H1 (cell line): ENCODE data around the gene SCN8A. TPM values are rescaled to one million over a fixed set of nuclear protein-coding genes. Genes with fewer than 3 reads are reported as not detected.

Source experiments
- CTCF ChIA-PET: fragments of 300-600 bp; sonication (Branson Sonifier 250); formaldehyde crosslinking; loops from one replicate; lab custom pipeline; 2021; ENCODE audit not compliant: partially characterized antibody; lab: Charles Lee
- POLR2A ChIA-PET: fragments of 300-600 bp; sonication (Branson Sonifier 250); formaldehyde crosslinking; loops from one replicate; lab custom pipeline; 2021; ENCODE audit warnings: inconsistent platforms; ENCODE audit not compliant: partially characterized antibody; lab: Charles Lee
- DNase-seq, 2 experiments: peaks; one replicate each; pipeline versions ENCODE4 v3.0.0 to v3.0.0-alpha.2; 2010 to 2022; ENCODE audit warnings: low spot score in 2 of 2, low read depth in 1 of 2, mixed read lengths in 1 of 2
- FAIRE-seq: peaks from 2 replicates; lab custom pipeline; 2011; peaks lifted over from hg19 to GRCh38; lab: Jason Lieb, UNC
- H2AFZ ChIP-seq: 2 replicates; pipeline ENCODE4 v1.8.1; 2012; ENCODE audit warnings: low read length, inconsistent platforms
- H2AK5ac ChIP-seq: 2 replicates; pipeline ENCODE4 v1.6.1; 2013; ENCODE audit warnings: low read depth, low read length
- H2BK120ac ChIP-seq: replicated peaks from 2 replicates; pipeline ENCODE3; 2013; ENCODE audit warnings: low read depth, low read length, inconsistent platforms
- H2BK12ac ChIP-seq: 2 replicates; pipeline ENCODE4 v1.6.1; 2013; ENCODE audit warnings: low read depth, low read length
- H2BK15ac ChIP-seq: 2 replicates; pipeline ENCODE4 v1.6.1; 2013; ENCODE audit warnings: low read length
- H2BK20ac ChIP-seq: 2 replicates; pipeline ENCODE4 v1.6.1; 2013; ENCODE audit warnings: low read length
- H2BK5ac ChIP-seq: 2 replicates; pipeline ENCODE4 v1.6.1; 2013; ENCODE audit warnings: low read depth, low read length
- H3K14ac ChIP-seq: 2 replicates; pipeline ENCODE4 v1.6.1; 2013; ENCODE audit warnings: inconsistent platforms; ENCODE audit not compliant: insufficient read length
- H3K18ac ChIP-seq: 2 replicates; pipeline ENCODE4 v1.6.1; 2013; ENCODE audit warnings: low read length; ENCODE audit errors: extremely low read depth
- H3K23ac ChIP-seq: 2 replicates; pipeline ENCODE4 v1.6.1; 2013; ENCODE audit warnings: inconsistent platforms; ENCODE audit not compliant: insufficient read length
- H3K23me2 ChIP-seq: 2 replicates; pipeline ENCODE4 v1.6.1; 2013; ENCODE audit warnings: low read depth, low read length
- H3K27ac ChIP-seq: 2 replicates; pipeline ENCODE4 v1.6.1; 2011; ENCODE audit warnings: low read depth, low read length, inconsistent platforms
- H3K27me3 ChIP-seq, 4 experiments: replicated peaks in 1 of 4; 1 replicate in 1 of 4; 2 replicates in 3 of 4; pipeline versions ENCODE4 v1.6.1 to v1.8.1; 2011 to 2013; ENCODE audit warnings: low read length in 3 of 4, mild to moderate bottlenecking in 3 of 4, inconsistent platforms in 2 of 4, mixed read lengths in 2 of 4, moderate library complexity in 1 of 4; ENCODE audit not compliant: control insufficient read depth in 3 of 4, insufficient read depth in 3 of 4; ENCODE audit errors: extremely low read depth in 1 of 4
- H3K36me3 ChIP-seq, 4 experiments: 2 replicates each; pipeline versions ENCODE4 v1.6.1 to v1.8.1; 2011 to 2013; ENCODE audit warnings: mild to moderate bottlenecking in 4 of 4, low read length in 3 of 4, moderate library complexity in 2 of 4, control low read depth in 1 of 4, inconsistent platforms in 1 of 4; ENCODE audit not compliant: insufficient read depth in 4 of 4, control insufficient read depth in 2 of 4
- H3K4ac ChIP-seq: replicated peaks from 2 replicates; pipeline ENCODE3; 2013; ENCODE audit warnings: low read length, low read depth, mixed read lengths, inconsistent platforms; ENCODE audit not compliant: insufficient read length
- H3K4me1 ChIP-seq, 4 experiments: replicated peaks in 1 of 4; 1 replicate in 1 of 4; 2 replicates in 3 of 4; pipeline versions ENCODE4 v1.6.1 to v1.8.1; 2011 to 2013; ENCODE audit warnings: low read length in 3 of 4, inconsistent platforms in 2 of 4, mixed read lengths in 1 of 4; ENCODE audit not compliant: insufficient read depth in 4 of 4, control insufficient read depth in 3 of 4
- H3K4me2 ChIP-seq, 2 experiments: 2 replicates each; pipeline versions ENCODE4 v1.6.1 to v1.8.1; 2011 to 2013; ENCODE audit warnings: low read depth in 2 of 2, low read length in 2 of 2, control low read depth in 1 of 2, inconsistent platforms in 1 of 2, mild to moderate bottlenecking in 1 of 2; ENCODE audit not compliant: insufficient read depth in 1 of 2
- H3K4me3 ChIP-seq, 4 experiments: fragments of 200-600, 300-600 bp in 1 of 4; sonication (generic), shearing (Covaris generic), sonication (Bioruptor Twin) in 1 of 4; 2 replicates each; pipeline versions ENCODE4 v1.5.1 to v1.8.1; 2011 to 2016; ENCODE audit warnings: low read length in 4 of 4, low read depth in 3 of 4, control low read depth in 2 of 4, inconsistent platforms in 2 of 4, mild to moderate bottlenecking in 2 of 4, mixed read lengths in 1 of 4, moderate library complexity in 1 of 4; ENCODE audit not compliant: insufficient read depth in 2 of 4; ENCODE audit errors: extremely low read depth in 1 of 4
- H3K56ac ChIP-seq: replicated peaks from 2 replicates; pipeline ENCODE3; 2013; ENCODE audit warnings: low read depth, mild to moderate bottlenecking, mixed read lengths, low read length, inconsistent platforms; ENCODE audit not compliant: insufficient read length
- H3K79me1 ChIP-seq: 2 replicates; pipeline ENCODE4 v1.6.1; 2013; ENCODE audit warnings: low read depth, low read length, control low read depth
- H3K79me2 ChIP-seq, 2 experiments: 2 replicates each; pipeline versions ENCODE4 v1.6.1 to v1.8.1; 2012 to 2013; ENCODE audit warnings: low read length in 2 of 2, mild to moderate bottlenecking in 2 of 2, inconsistent platforms in 1 of 2; ENCODE audit not compliant: insufficient read depth in 2 of 2, control insufficient read depth in 1 of 2
- H3K9ac ChIP-seq, 4 experiments: replicated peaks in 1 of 4; 1 replicate in 1 of 4; 2 replicates in 3 of 4; pipeline versions ENCODE4 v1.6.1 to v1.8.1; 2011 to 2013; ENCODE audit warnings: low read depth in 3 of 4, low read length in 3 of 4, control low read depth in 2 of 4, mild to moderate bottlenecking in 2 of 4, moderate library complexity in 2 of 4, inconsistent platforms in 1 of 4; ENCODE audit errors: extremely low read depth in 1 of 4
- H3K9me3 ChIP-seq, 2 experiments: 2 replicates each; pipeline versions ENCODE4 v1.6.1 to v1.8.1; 2012 to 2013; ENCODE audit warnings: mild to moderate bottlenecking in 2 of 2, moderate library complexity in 2 of 2, control low read depth in 1 of 2, inconsistent platforms in 1 of 2, low read depth in 1 of 2, low read length in 1 of 2, mixed read lengths in 1 of 2; ENCODE audit not compliant: insufficient read depth in 2 of 2
- H4K20me1 ChIP-seq, 2 experiments: replicated peaks in 1 of 2; 2 replicates each; pipeline versions ENCODE3 to v1.8.1; 2011 to 2013; ENCODE audit warnings: inconsistent platforms in 2 of 2, low read length in 2 of 2, mild to moderate bottlenecking in 1 of 2; ENCODE audit not compliant: insufficient read depth in 2 of 2, control insufficient read depth in 1 of 2
- H4K5ac ChIP-seq: 2 replicates; pipeline ENCODE4 v1.6.1; 2013; ENCODE audit warnings: low read length, low read depth, mixed read lengths, inconsistent platforms; ENCODE audit not compliant: insufficient read length
- H4K8ac ChIP-seq: 2 replicates; pipeline ENCODE4 v1.8.0; 2013; ENCODE audit warnings: mild to moderate bottlenecking, moderate library complexity, low read length, inconsistent platforms; ENCODE audit not compliant: insufficient read depth; ENCODE audit errors: extremely low read depth
- H4K91ac ChIP-seq: replicated peaks from 2 replicates; pipeline ENCODE3; 2013; ENCODE audit warnings: low read length, mixed read lengths, inconsistent platforms; ENCODE audit not compliant: insufficient read length
- KDM4A ChIP-seq: IDR thresholded peaks from one replicate; pipeline ENCODE4 v1.7.1; 2012; ENCODE audit warnings: low read depth, mild to moderate bottlenecking, moderate library complexity, low read length, inconsistent platforms; ENCODE audit not compliant: severe bottlenecking
- WGBS, 2 experiments: shearing (Covaris generic) in 1 of 2; methylation state at CpG; one replicate each; pipeline versions ENCODE4 v1.1.6 to v1.1.7; 2013 to 2015; ENCODE audit warnings: low lambda C conversion rate in 2 of 2, mixed read lengths in 2 of 2, inconsistent platforms in 1 of 2, low coverage in 1 of 2, missing lambda C conversion rate in 1 of 2; ENCODE audit not compliant: insufficient replicate concordance in 2 of 2, insufficient coverage in 1 of 2, insufficient read length in 1 of 2; ENCODE audit errors: extremely low coverage in 1 of 2, missing lambda C conversion rate in 1 of 2; 5-methylcytosine and 5-hydroxymethylcytosine counted together
- polyA plus RNA-seq, 7 experiments: library from polyadenylated mRNA; depleted of rRNA in 3 of 7; stranded (reverse) in 5 of 7; unstranded in 2 of 7; fragments of >200 nt in 5 of 7; fragments of 200-250 nt in 2 of 7; gene quantifications; 1 replicate in 5 of 7; 2 replicates in 1 of 7; 4 replicates in 1 of 7; pipeline versions ENCODE4 v1.2.1 to v1.2.3, GENCODE V29; 2011 to 2013; ENCODE audit warnings: missing spikeins in 2 of 7, mixed read lengths in 2 of 7
- total RNA-seq: library from RNA; stranded (reverse); fragmentation: NEBNext Ultra II Directional; extraction: Animal tissue kit (Norgen Biotek cat#: 25700); gene quantifications from 2 replicates; pipeline ENCODE4 v1.2.1, GENCODE V29; 2021

Gene SCN8A
- total and polyA plus RNA-seq, 2 of the 8 experiments (the other 6 are each of a cell fraction or from before 2014, with no cell fraction given) = 6.3 to 10.7 TPM

GRCh38 chr12:51814311-51815088, 223.5 kb downstream of the SCN8A start:
- ChIA-PET CTCF (interaction anchor here (0.6 to 9.0 kb wide), 32 partner anchors 10 to 395 kb away, joined by 3 to 139 read pairs (median 4); no protein-coding TSS in a partner anchor), POLR2A (interaction anchor here (0.6 to 3.2 kb wide), 14 partner anchors 9 to 425 kb away, joined by 3 to 14 read pairs (median 4); no protein-coding TSS in a partner anchor)
- H2AFZ ChIP-seq = peak overlapping the region; percentile 26; the same call in 1 of the 2 replicates
- TF ChIP-seq KDM4A = peak; percentile 90

More at GRCh38 chr12:51814311-51815088, 223.5 kb downstream of the SCN8A start:
- no peak overlapping the region for H3K27ac ChIP-seq
- peaks cover 0 to 3% of the 10 kb centered on the region in 2 experiments for H4K20me1 ChIP-seq
- H3K79me2 ChIP-seq = no peaks in the 10 kb centered on the region
- no peak overlapping the region for H4K91ac ChIP-seq
- 5% methylated on average over 44 of the region's 100 CpGs; no CpG with 5 or more reads in 1 of the 2 experiments for WGBS, 2 experiments
- H3K14ac ChIP-seq = no peak overlapping the region
- no peak overlapping the region for H2BK5ac ChIP-seq
- H3K4me2 ChIP-seq = peak overlapping the region; percentile 49 to 92
- peak overlapping the region in 3 of 4 experiments; percentile 34 to 65 (median 60); a peak in 5 of 7 replicates for H3K9ac ChIP-seq
- no peak overlapping the region for H3K56ac ChIP-seq
- H2BK20ac ChIP-seq = no peak overlapping the region
- H4K5ac ChIP-seq = no peak overlapping the region
- peaks cover 0 to 43% (median 27%) of the 10 kb centered on the region in 4 experiments; a peak in 5 of 7 replicates for H3K27me3 ChIP-seq
- peak overlapping the region; percentile 46; the same call in 1 of the 2 replicates for H2BK15ac ChIP-seq
- H3K23me2 ChIP-seq = peaks cover 4% of the 10 kb centered on the region; the same call in 1 of the 2 replicates
- H4K8ac ChIP-seq = peak overlapping the region; percentile 87
- H2AK5ac ChIP-seq = no peak overlapping the region
- H3K4me1 ChIP-seq = peaks cover 0 to 8% (median 2%) of the 10 kb centered on the region in 4 experiments; a peak in 5 of 7 replicates
- peak overlapping the region; percentile 52; the same call in 1 of the 2 replicates for H2BK12ac ChIP-seq
- H3K4ac ChIP-seq = no peak overlapping the region
- H3K36me3 ChIP-seq = no peaks in the 10 kb centered on the region
- no peak for FAIRE-seq
- peak overlapping the region; percentile 76 for H3K18ac ChIP-seq
- peak overlapping the region; percentile 42 to 79 (median 60) for H3K4me3 ChIP-seq
- H3K79me1 ChIP-seq = no peaks in the 10 kb centered on the region
- peak in 1 of 2 experiments; percentile 86 for DNase-seq
- H2BK120ac ChIP-seq = no peak overlapping the region
- no peaks in the 10 kb centered on the region for H3K9me3 ChIP-seq
- H3K23ac ChIP-seq = no peak overlapping the region
